ENCODE results near the gene SLC18A3. TPM values are rescaled to one million over a fixed set of nuclear protein-coding genes. Genes with fewer than 3 reads are reported as not detected.
A peak's percentile ranks its signal among the peaks of the same experiment; 100 is the strongest.

SLC18A3 gene
- total RNA-seq, 2 experiments from 2014 or later, result not detected

GRCh38 chr10:49644035-49644646, 34.0 kb downstream of the SLC18A3 start:
- H3K36me3 Mint-ChIP-seq (ENCODE audit: low read depth), result no peaks in the 10 kb centered on the region
- H3K4me1 Mint-ChIP-seq (ENCODE audit: low read depth), result no peaks in the 10 kb centered on the region
- no peak overlapping the region for H3K4me3 Mint-ChIP-seq
- H3K9me3 Mint-ChIP-seq, result no peaks in the 10 kb centered on the region
- CTCF ChIA-PET, result no interaction called here
- no peak for DNase-seq
- H3K27me3 Mint-ChIP-seq (ENCODE audit: low read depth), result peaks cover 15% of the 10 kb centered on the region
- intact Hi-C loops (cut with micrococcal nuclease), result no loop called here
- no peak overlapping the region for H3K27ac Mint-ChIP-seq

- H3K27ac Mint-ChIP-seq, result no peak overlapping the region
- CTCF ChIA-PET, result no interaction called here
- DNase-seq, result no peak
- H3K4me1 Mint-ChIP-seq (ENCODE audit: low read depth), result no peaks in the 10 kb centered on the region
- intact Hi-C loops (cut with micrococcal nuclease), result no loop called here
- H3K4me3 Mint-ChIP-seq, result no peak overlapping the region
- H3K36me3 Mint-ChIP-seq (ENCODE audit: low read depth), result no peaks in the 10 kb centered on the region
- peaks cover 11% of the 10 kb centered on the region for H3K27me3 Mint-ChIP-seq (ENCODE audit: low read depth)
- no peaks in the 10 kb centered on the region for H3K9me3 Mint-ChIP-seq
These were observed 35.3 kb downstream of the SLC18A3 start for GRCh38 chr10:49645417-49645816.

GRCh38 chr10:49645871-49646870, 36.1 kb downstream of the SLC18A3 start:
- Mint-ChIP-seq H3K4me3 (no peak overlapping the region), H3K9me3 (no peaks in the 10 kb centered on the region), H3K27me3 (ENCODE audit: low read depth) (peaks cover 13% of the 10 kb centered on the region), H3K27ac (no peak overlapping the region), H3K36me3 (ENCODE audit: low read depth) (no peaks in the 10 kb centered on the region), H3K4me1 (ENCODE audit: low read depth) (no peaks in the 10 kb centered on the region)
- intact Hi-C loops (cut with micrococcal nuclease), result no loop called here
- CTCF ChIA-PET, result no interaction called here
- DNase-seq, result no peak

- Mint-ChIP-seq H3K36me3 (ENCODE audit: low read depth) (no peaks in the 10 kb centered on the region), H3K4me1 (ENCODE audit: low read depth) (no peaks in the 10 kb centered on the region), H3K27me3 (ENCODE audit: low read depth) (peaks cover 16% of the 10 kb centered on the region), H3K27ac (no peak overlapping the region), H3K9me3 (no peaks in the 10 kb centered on the region), H3K4me3 (no peak overlapping the region)
- CTCF ChIA-PET, result no interaction called here
- DNase-seq, result no peak
- intact Hi-C loops (cut with micrococcal nuclease), result no loop called here
These were observed 37.4 kb downstream of the SLC18A3 start for GRCh38 chr10:49647554-49647953.

- CTCF ChIA-PET, result no interaction called here
- Mint-ChIP-seq H3K9me3 (no peaks in the 10 kb centered on the region), H3K4me3 (no peak overlapping the region), H3K4me1 (ENCODE audit: low read depth) (no peaks in the 10 kb centered on the region), H3K36me3 (ENCODE audit: low read depth) (no peaks in the 10 kb centered on the region), H3K27me3 (ENCODE audit: low read depth) (peaks cover 12% of the 10 kb centered on the region), H3K27ac (no peak overlapping the region)
- intact Hi-C loops (cut with micrococcal nuclease), result no loop called here
- DNase-seq, result no peak
These were observed 38.1 kb downstream of the SLC18A3 start for GRCh38 chr10:49647985-49648795.

- no peaks in the 10 kb centered on the region for H3K9me3 Mint-ChIP-seq
- H3K4me1 Mint-ChIP-seq (ENCODE audit: low read depth), result no peaks in the 10 kb centered on the region
- H3K27ac Mint-ChIP-seq, result no peak overlapping the region
- intact Hi-C loops (cut with micrococcal nuclease), result no loop called here
- CTCF ChIA-PET, result interaction anchor here (0.6 to 1.2 kb wide), 4 partner anchors 57 to 128 kb away, joined by 3 to 4 read pairs (median 3); no protein-coding TSS in a partner anchor
- peaks cover 13% of the 10 kb centered on the region for H3K27me3 Mint-ChIP-seq (ENCODE audit: low read depth)
- no peaks in the 10 kb centered on the region for H3K36me3 Mint-ChIP-seq (ENCODE audit: low read depth)
- DNase-seq, result peak; percentile 47
- no peak overlapping the region for H3K4me3 Mint-ChIP-seq
These were observed 39.2 kb downstream of the SLC18A3 start for GRCh38 chr10:49649294-49649693.

- intact Hi-C loops (cut with micrococcal nuclease), result no loop called here
- CTCF ChIA-PET, result interaction anchor here (0.6 to 1.2 kb wide), 4 partner anchors 57 to 127 kb away, joined by 3 to 4 read pairs (median 3); no protein-coding TSS in a partner anchor
- DNase-seq, result no peak
- Mint-ChIP-seq H3K36me3 (ENCODE audit: low read depth) (no peaks in the 10 kb centered on the region), H3K9me3 (no peaks in the 10 kb centered on the region), H3K27me3 (ENCODE audit: low read depth) (peaks cover 13% of the 10 kb centered on the region), H3K4me3 (no peak overlapping the region), H3K4me1 (ENCODE audit: low read depth) (no peaks in the 10 kb centered on the region), H3K27ac (no peak overlapping the region)
These were observed 40.0 kb downstream of the SLC18A3 start for GRCh38 chr10:49649936-49650723.

GRCh38 chr10:49650724-49651034, 40.6 kb downstream of the SLC18A3 start:
- no peak for DNase-seq
- Mint-ChIP-seq H3K27ac (no peak overlapping the region), H3K4me3 (no peak overlapping the region), H3K4me1 (ENCODE audit: low read depth) (no peaks in the 10 kb centered on the region), H3K36me3 (ENCODE audit: low read depth) (no peaks in the 10 kb centered on the region), H3K9me3 (no peaks in the 10 kb centered on the region), H3K27me3 (ENCODE audit: low read depth) (peaks cover 13% of the 10 kb centered on the region)
- CTCF ChIA-PET, result no interaction called here
- intact Hi-C loops (cut with micrococcal nuclease), result no loop called here

GRCh38 chr10:49651039-49651835, 41.1 kb downstream of the SLC18A3 start:
- Mint-ChIP-seq H3K4me3 (no peak overlapping the region), H3K9me3 (no peaks in the 10 kb centered on the region), H3K4me1 (ENCODE audit: low read depth) (no peaks in the 10 kb centered on the region), H3K27me3 (ENCODE audit: low read depth) (peaks cover 13% of the 10 kb centered on the region), H3K36me3 (ENCODE audit: low read depth) (no peaks in the 10 kb centered on the region), H3K27ac (no peak overlapping the region)
- no peak for DNase-seq
- CTCF ChIA-PET, result no interaction called here
- intact Hi-C loops (cut with micrococcal nuclease), result no loop called here

- H3K4me3 Mint-ChIP-seq, result no peak overlapping the region
- H3K9me3 Mint-ChIP-seq, result no peaks in the 10 kb centered on the region
- CTCF ChIA-PET, result no interaction called here
- H3K36me3 Mint-ChIP-seq (ENCODE audit: low read depth), result no peaks in the 10 kb centered on the region
- DNase-seq, result no peak
- H3K4me1 Mint-ChIP-seq (ENCODE audit: low read depth), result no peaks in the 10 kb centered on the region
- intact Hi-C loops (cut with micrococcal nuclease), result no loop called here
- no peak overlapping the region for H3K27ac Mint-ChIP-seq
- peaks cover 16% of the 10 kb centered on the region for H3K27me3 Mint-ChIP-seq (ENCODE audit: low read depth)
These were observed 41.8 kb downstream of the SLC18A3 start for GRCh38 chr10:49651917-49652316.

- H3K27me3 Mint-ChIP-seq (ENCODE audit: low read depth), result peaks cover 14% of the 10 kb centered on the region
- CTCF ChIA-PET, result no interaction called here
- intact Hi-C loops (cut with micrococcal nuclease), result no loop called here
- no peaks in the 10 kb centered on the region for H3K36me3 Mint-ChIP-seq (ENCODE audit: low read depth)
- no peaks in the 10 kb centered on the region for H3K9me3 Mint-ChIP-seq
- H3K4me3 Mint-ChIP-seq, result no peak overlapping the region
- no peaks in the 10 kb centered on the region for H3K4me1 Mint-ChIP-seq (ENCODE audit: low read depth)
- no peak for DNase-seq
- H3K27ac Mint-ChIP-seq, result no peak overlapping the region
These were observed 42.5 kb downstream of the SLC18A3 start for GRCh38 chr10:49652421-49653272.

Data from activated naive CD4-positive, alpha-beta T cell treated with anti-CD3 and anti-CD28 coated beads for 36 hours (primary cell).